Stimulated activated effector memory CD8-positive, alpha-beta T cell treated with anti-CD3 and anti-CD28 coated beads, Interleukin-12 subunit alpha, Interleukin-12 subunit beta, amount 100 ng/mL, for 72 hours (primary cell): ENCODE data around the gene ADCY7.

Experiments used
- ATAC-seq: fragments of 150-1000 bp; cut with Tn5 transposase; 2 replicates; pipeline ENCODE4 v1.10.0; 2021
- DNase-seq, 2 donors: peaks; one replicate each; pipeline ENCODE4 v3.0.0; 2021 to 2022; ENCODE audit warnings: low spot score in 2 of 2
- H3K27ac Mint-ChIP-seq: one replicate; pipeline ENCODE4 v1.8.0; 2022; ENCODE audit warnings: mild to moderate bottlenecking, mixed read lengths
- H3K36me3 Mint-ChIP-seq: one replicate; pipeline ENCODE4 v1.8.0; 2022; ENCODE audit warnings: mild to moderate bottlenecking, mixed read lengths
- H3K4me1 Mint-ChIP-seq: one replicate; pipeline ENCODE4 v1.8.0; 2022; ENCODE audit warnings: mixed read lengths
- H3K4me3 Mint-ChIP-seq: one replicate; pipeline ENCODE4 v1.8.0; 2022; ENCODE audit warnings: mild to moderate bottlenecking, mixed read lengths
- H3K9me3 Mint-ChIP-seq: one replicate; pipeline ENCODE4 v1.8.0; 2022; ENCODE audit warnings: mixed read lengths

The ADCY7 gene

DNA sequence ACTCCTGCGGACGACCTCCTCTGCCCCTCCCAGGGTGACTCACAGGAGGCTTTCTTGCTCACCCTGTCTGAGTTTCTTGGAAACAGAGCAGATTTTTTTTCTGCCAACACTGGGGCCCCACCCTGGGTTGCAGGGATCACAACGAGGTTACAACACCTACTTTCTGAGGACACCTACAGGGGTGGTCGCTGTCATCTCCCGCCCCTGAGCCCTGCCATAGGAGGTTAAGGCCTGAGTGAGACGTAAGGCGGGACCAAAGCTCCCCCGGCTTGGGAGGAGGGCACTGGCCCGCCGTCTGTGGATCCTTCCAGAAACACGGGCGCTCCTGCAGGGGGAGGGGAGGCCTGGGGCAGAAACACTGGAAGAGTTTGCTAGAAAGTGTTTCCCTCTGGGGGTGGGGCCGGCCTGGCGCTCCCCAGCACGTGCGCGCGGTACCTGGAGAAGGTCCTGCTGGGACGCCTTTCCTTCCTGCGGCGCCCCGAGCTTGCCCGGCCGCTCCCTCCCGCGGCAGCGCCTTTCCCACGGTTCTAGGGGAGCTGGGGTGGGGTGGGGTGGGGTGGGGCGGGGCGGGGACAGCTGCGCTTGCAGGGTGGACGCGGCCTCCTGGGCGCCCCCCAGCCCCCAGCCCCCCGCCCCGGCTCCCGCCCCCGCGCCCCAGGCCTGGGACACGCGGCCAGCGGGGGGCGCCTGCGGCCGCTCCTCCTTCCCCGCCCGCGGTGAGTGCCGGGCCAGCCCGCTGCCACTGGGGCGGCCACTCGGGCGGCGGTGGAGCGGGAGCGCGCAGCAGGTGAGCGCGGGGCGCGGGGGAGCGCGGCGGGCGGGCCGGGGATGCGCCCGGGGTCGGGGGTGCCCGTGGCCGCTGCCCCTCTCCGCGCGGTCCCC, 20.7 kb upstream of the ADCY7 start:
- Mint-ChIP-seq H3K4me1 (peaks cover 21% of the 10 kb centered on the region), H3K36me3 (no peaks in the 10 kb centered on the region), H3K9me3 (no peaks in the 10 kb centered on the region), H3K27ac (peak overlapping the region; percentile 90), H3K4me3 (peak overlapping the region; percentile 81)
- DNase-seq (peak; percentile 41 to 83), ATAC-seq (peak; percentile 89)

DNA sequence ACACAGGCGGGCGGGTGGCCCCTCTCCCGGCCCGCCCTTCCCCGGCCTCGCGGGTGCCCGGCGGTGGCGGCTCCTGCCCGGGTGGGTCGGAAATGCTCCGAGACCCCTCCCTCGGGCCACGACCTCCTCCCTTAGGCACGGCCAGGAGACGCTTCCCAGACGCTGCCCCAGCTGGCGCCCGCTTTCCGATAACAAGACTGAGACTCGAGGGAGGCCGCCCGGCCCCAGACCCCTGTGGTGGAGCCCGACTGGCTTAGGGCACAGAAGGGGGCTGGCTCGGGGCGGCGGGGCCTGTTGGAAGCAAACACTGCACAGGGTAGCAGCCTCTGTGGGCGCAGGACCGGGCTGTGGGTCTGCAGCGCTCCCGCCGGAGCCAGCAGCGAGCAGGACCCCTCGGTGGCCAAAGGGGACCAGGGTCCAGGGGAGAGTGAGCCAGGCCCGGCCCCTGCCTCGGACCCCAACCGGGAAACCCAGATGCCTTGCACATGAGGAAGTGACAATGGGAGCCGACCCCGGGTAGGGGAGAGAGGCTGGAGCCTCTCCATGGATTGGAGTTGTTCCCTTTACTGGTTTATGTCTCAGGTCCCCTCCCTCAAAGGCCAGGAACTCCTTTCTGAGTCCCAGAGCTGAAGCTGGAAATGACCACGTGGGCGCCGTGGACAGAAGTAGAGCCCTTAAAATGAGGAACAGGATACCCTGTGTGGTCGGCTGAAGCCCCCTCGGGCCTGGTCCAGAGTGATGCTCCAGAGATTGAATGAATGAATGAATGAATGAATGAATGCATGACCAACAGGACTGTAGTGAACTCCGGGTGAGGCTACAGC, 19.8 kb upstream of the ADCY7 start:
- ATAC-seq (peak; percentile 1), DNase-seq (peak in 1 of 2 donors; percentile 67)
- H3K27ac Mint-ChIP-seq: no peak overlapping the region
- H3K4me3 Mint-ChIP-seq: peak overlapping the region; percentile 81
- peaks cover 27% of the 10 kb centered on the region for H3K4me1 Mint-ChIP-seq
- no peaks in the 10 kb centered on the region for H3K36me3 Mint-ChIP-seq
- no peaks in the 10 kb centered on the region for H3K9me3 Mint-ChIP-seq

DNA sequence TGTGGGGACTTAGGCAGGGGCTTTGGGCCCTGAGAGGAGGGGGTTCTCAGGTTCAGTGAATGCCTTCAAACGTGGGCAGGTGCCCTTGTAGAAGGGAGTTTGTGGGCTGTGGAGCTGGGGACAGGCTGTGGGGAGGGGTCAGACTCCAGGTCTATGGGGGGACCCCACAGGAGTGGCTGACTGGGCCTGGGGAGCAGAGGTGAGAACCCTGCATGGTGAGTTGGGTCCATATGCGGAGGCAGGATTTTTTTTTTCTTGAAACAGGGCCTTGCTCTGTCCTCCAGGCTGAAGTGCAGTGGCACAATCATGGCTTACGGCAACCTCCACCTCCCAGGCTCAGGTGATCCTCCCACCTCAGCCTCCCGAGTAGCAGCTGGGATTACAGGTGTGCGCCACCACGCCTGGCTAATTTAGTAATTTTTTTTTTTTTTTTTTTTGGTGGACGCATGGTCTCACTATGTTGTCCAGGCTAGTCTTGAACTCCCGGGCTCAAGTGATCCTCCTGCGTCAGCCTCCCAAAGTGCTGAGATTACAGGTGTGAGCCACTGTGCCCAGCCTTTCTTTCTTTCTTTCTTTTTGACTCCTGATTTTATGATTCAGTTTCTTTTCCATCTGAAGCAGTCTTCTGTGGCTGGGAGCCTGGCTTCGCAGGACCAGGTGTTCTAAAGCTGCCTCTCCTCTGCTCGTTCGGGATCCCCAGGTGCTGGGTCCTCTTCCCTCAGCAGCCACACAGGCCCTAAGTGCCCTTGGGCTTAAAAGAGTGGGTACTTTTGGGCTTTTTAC, 19.0 kb upstream of the ADCY7 start:
- peaks cover 27% of the 10 kb centered on the region for H3K4me1 Mint-ChIP-seq
- peak overlapping the region; percentile 81 for H3K4me3 Mint-ChIP-seq
- H3K36me3 Mint-ChIP-seq: no peaks in the 10 kb centered on the region
- H3K27ac Mint-ChIP-seq: peak overlapping the region; percentile 56
- no peak for ATAC-seq
- no peaks in the 10 kb centered on the region for H3K9me3 Mint-ChIP-seq
- peak in 1 of 2 donors; percentile 49 for DNase-seq

- Mint-ChIP-seq H3K4me3 (peak overlapping the region; percentile 81), H3K4me1 (peaks cover 27% of the 10 kb centered on the region), H3K27ac (peak overlapping the region; percentile 56), H3K9me3 (no peaks in the 10 kb centered on the region), H3K36me3 (no peaks in the 10 kb centered on the region)
- ATAC-seq: no peak
- peak in 1 of 2 donors; percentile 44 for DNase-seq
Measured at GRCh38 chr16:50247906-50248608, 18.3 kb upstream of the ADCY7 start.

- H3K27ac Mint-ChIP-seq: no peak overlapping the region
- H3K36me3 Mint-ChIP-seq: no peaks in the 10 kb centered on the region
- ATAC-seq: no peak
- peaks cover 30% of the 10 kb centered on the region for H3K4me1 Mint-ChIP-seq
- no peak overlapping the region for H3K4me3 Mint-ChIP-seq
- no peaks in the 10 kb centered on the region for H3K9me3 Mint-ChIP-seq
- peak in 1 of 2 donors; percentile 45 for DNase-seq
Measured at GRCh38 chr16:50248845-50249244, 17.5 kb upstream of the ADCY7 start.

- H3K4me1 Mint-ChIP-seq: peaks cover 26% of the 10 kb centered on the region
- H3K9me3 Mint-ChIP-seq: no peaks in the 10 kb centered on the region
- H3K27ac Mint-ChIP-seq: no peak overlapping the region
- H3K36me3 Mint-ChIP-seq: no peaks in the 10 kb centered on the region
- peak; percentile 78 for ATAC-seq
- no peak overlapping the region for H3K4me3 Mint-ChIP-seq
- peak in 1 of 2 donors; percentile 47 for DNase-seq
Measured at GRCh38 chr16:50251375-50252081, 14.8 kb upstream of the ADCY7 start.

- Mint-ChIP-seq H3K36me3 (no peaks in the 10 kb centered on the region), H3K4me1 (peaks cover 20% of the 10 kb centered on the region), H3K4me3 (no peak overlapping the region), H3K27ac (no peak overlapping the region), H3K9me3 (no peaks in the 10 kb centered on the region)
- peak in 1 of 2 donors; percentile 43 for DNase-seq
- no peak for ATAC-seq
Measured at GRCh38 chr16:50252082-50252611, 14.2 kb upstream of the ADCY7 start.

DNA sequence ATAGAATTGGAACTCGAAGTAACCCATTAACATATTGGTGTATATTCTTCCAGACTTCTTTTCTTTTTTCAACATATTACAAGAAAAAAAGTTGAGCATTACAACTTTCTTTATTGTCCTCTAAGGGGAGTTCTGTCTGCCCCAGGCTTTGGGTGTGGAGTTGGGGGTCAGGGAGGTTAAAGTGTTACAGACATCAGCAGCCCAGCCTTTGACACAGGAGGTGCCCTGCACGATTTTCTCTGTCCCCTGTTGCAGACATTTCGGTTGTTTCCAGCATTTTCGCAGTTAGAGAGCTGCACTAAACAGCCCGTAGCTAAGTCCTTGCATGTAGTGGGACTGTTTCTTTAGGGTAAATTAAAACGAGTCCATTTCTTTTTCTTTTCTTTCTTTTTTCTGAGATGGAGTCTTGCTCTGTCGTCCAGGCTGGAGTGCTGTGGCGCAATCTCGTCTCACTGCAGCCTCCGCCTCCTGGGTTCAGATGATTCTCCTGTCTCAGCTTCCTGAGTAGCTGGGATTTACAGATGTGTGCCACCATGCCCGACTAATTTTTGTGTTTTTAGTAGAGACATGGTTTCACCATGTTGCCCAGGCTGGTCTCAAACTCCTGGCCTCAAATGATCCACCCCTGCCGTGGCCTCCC, 13.4 kb upstream of the ADCY7 start:
- Mint-ChIP-seq H3K4me1 (peaks cover 14% of the 10 kb centered on the region), H3K27ac (no peak overlapping the region), H3K4me3 (no peak overlapping the region), H3K36me3 (no peaks in the 10 kb centered on the region), H3K9me3 (no peaks in the 10 kb centered on the region)
- ATAC-seq: no peak
- DNase-seq: peak in 1 of 2 donors; percentile 38

DNA sequence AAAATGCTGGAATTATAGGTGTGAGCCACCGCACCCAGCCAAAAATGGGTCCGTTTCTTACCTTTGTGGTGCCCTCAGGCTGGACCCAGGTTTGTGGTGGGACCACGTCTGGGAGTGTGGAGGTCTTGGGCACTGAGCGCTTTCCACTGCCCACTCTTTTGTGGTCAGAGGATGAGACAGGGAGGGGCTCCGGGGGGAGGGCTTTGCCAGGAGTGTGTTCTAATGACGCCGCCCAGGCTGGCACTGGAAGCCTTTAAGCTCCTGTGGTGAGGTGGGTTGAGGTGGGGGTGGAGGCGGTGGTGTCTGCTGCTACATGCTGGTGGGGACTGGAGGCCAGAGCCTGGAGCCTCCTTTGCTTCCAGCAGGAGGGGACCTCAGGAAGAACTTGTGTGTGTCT, 12.8 kb upstream of the ADCY7 start:
- Mint-ChIP-seq H3K36me3 (no peaks in the 10 kb centered on the region), H3K4me3 (no peak overlapping the region)
- ATAC-seq: no peak

GRCh38 chr16:50254072-50254471, 12.3 kb upstream of the ADCY7 start:
- H3K4me1 Mint-ChIP-seq: peaks cover 14% of the 10 kb centered on the region
- H3K36me3 Mint-ChIP-seq: no peaks in the 10 kb centered on the region
- no peak overlapping the region for H3K4me3 Mint-ChIP-seq
- ATAC-seq (no peak), DNase-seq (peak in 1 of 2 donors; percentile 35)
- peak overlapping the region; percentile 13 for H3K27ac Mint-ChIP-seq
- no peaks in the 10 kb centered on the region for H3K9me3 Mint-ChIP-seq

More for the DNA sequence above, 12.8 kb upstream of the ADCY7 start:
- Mint-ChIP-seq H3K27ac (peak overlapping the region; percentile 13), H3K4me1 (peaks cover 14% of the 10 kb centered on the region), H3K9me3 (no peaks in the 10 kb centered on the region)
- peak in 1 of 2 donors; percentile 44 for DNase-seq

DNA sequence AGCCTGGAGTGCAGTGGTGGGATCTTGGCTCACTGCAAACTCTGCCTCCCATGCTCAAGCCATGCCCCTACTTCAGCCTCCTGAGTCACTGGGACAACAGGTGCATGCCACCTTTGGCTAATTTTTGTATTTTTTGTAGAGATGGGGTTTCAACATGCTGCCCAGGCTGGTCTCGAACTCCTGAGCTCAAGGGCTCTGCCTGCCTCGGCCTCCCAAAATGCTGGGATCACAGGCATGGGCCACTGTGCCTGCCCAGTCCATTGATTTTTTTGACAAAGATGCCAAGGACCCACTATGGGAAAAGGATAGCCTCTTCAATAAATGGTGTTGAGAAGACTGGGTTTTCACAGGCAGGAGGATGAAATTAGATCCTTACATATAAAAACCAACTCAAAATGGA, 10.8 kb upstream of the ADCY7 start:
- no peaks in the 10 kb centered on the region for H3K36me3 Mint-ChIP-seq
- no peak for DNase-seq
- ATAC-seq: no peak
- peaks cover 27% of the 10 kb centered on the region for H3K4me1 Mint-ChIP-seq
- H3K27ac Mint-ChIP-seq: no peak overlapping the region
- H3K9me3 Mint-ChIP-seq: no peaks in the 10 kb centered on the region
- H3K4me3 Mint-ChIP-seq: no peak overlapping the region

- H3K4me1 Mint-ChIP-seq: peaks cover 28% of the 10 kb centered on the region
- no peak overlapping the region for H3K27ac Mint-ChIP-seq
- DNase-seq (no peak), ATAC-seq (no peak)
- no peak overlapping the region for H3K4me3 Mint-ChIP-seq
- no peaks in the 10 kb centered on the region for H3K9me3 Mint-ChIP-seq
- peaks cover 6% of the 10 kb centered on the region for H3K36me3 Mint-ChIP-seq
Measured at GRCh38 chr16:50256604-50257003, 9.7 kb upstream of the ADCY7 start.

DNA sequence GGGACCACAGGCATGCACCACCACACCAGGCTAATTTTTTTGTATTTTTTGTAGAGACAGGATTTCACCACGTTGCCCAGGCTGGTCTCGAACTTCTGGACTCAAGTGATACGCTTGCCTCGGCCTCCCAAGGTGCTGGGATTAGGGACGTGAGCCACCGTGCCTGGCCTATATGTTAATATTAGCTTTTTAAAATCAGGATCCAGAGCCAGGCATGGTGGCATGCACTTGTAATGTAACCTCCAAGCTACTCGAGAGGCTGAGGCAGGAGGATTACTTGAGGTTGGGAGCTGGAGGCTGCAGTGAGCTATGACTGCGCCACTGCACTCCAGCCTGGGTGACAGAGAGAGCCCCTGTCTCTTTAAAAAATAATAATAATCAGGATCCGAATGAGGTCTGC, 8.5 kb upstream of the ADCY7 start:
- Mint-ChIP-seq H3K4me3 (no peak overlapping the region), H3K4me1 (peaks cover 41% of the 10 kb centered on the region), H3K27ac (no peak overlapping the region), H3K36me3 (peaks cover 6% of the 10 kb centered on the region), H3K9me3 (no peaks in the 10 kb centered on the region)
- ATAC-seq: no peak
- no peak for DNase-seq
